ENCODE results near the gene GREB1. TPM values are rescaled to one million over a fixed set of nuclear protein-coding genes. Genes with fewer than 3 reads are reported as not detected.

Gene GREB1
- 1 to 10 TPM; 3.4 to 8.4 (median 4.7) TPM for total RNA-seq

- no peak for TF ChIP-seq CTCF (IDR thresholded peaks at IDR 0.05; ENCODE audit: low read depth)
Measured at GRCh38 chr2:11533278-11534070, at the start of gene GREB1. GREB1 (plus strand) TSS chr2:11534045; CDS start chr2:11556615, 22,570 bp downstream.

- TF ChIP-seq CTCF (IDR thresholded peaks at IDR 0.05; ENCODE audit: low read depth) = no peak
Measured at GRCh38 chr2:11488809-11489208, 45.0 kb upstream of the GREB1 start.

- no peak for TF ChIP-seq CTCF (IDR thresholded peaks at IDR 0.05; ENCODE audit: low read depth)
Measured at GRCh38 chr2:11490194-11490593, 43.7 kb upstream of the GREB1 start.

GRCh38 chr2:11491348-11491933, 42.4 kb upstream of the GREB1 start:
- no peak for TF ChIP-seq CTCF (IDR thresholded peaks at IDR 0.05; ENCODE audit: low read depth)

GRCh38 chr2:11492244-11492643, 41.6 kb upstream of the GREB1 start:
- no peak for TF ChIP-seq CTCF (IDR thresholded peaks at IDR 0.05; ENCODE audit: low read depth)

DNA sequence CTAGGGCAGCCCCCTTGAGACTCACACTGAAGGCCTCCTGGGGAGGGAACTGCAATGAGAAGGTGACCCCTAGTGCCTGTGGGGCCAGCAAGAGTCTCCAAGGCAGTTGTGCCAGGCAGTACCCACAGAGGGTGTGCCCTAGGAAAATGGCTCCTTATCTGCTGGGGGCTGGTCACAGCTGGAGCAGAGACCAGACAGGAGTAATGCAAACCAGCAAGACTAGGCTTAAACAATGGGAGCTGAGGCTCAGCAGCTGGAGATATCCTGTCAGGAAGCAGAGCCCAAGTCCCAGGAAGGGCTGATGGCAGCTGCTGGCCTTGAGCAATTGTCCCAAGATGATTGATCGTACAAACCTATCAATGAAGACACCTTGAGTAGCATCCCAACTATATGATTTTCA, 41.1 kb upstream of the GREB1 start:
- no peak for TF ChIP-seq CTCF (IDR thresholded peaks at IDR 0.05; ENCODE audit: low read depth)

DNA sequence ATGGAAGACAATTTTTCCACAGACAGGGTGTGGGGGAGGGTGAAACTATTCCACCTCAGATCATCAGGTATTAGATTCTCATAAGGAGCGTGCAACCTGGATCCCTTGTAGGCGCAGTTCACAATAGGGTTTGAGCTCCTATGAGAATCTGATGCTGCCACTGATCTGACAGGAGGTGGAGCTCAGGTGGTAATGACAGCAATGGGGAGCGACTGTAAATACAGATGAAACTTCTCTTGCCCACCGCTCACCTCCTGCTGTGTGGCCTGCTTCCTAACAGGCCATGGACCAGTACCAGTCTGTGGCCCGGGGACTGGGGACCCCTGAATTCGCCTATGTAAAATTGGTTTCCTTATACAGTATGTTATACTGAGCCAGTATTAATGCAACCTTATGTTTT, 40.6 kb upstream of the GREB1 start:
- TF ChIP-seq CTCF (IDR thresholded peaks at IDR 0.05; ENCODE audit: low read depth) = no peak
